ENCODE data around the gene LCE1B. TPM values are rescaled to one million over a fixed set of nuclear protein-coding genes. Genes with fewer than 3 reads are reported as not detected.

The LCE1B gene, protein sequence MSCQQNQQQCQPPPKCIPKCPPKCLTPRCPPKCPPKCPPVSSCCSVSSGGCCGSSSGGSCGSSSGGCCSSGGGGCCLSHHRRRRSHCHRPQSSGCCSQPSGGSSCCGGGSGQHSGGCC
- total RNA-seq = not detected in 2 replicates
- long read RNA-seq = 0 reads

DNA sequence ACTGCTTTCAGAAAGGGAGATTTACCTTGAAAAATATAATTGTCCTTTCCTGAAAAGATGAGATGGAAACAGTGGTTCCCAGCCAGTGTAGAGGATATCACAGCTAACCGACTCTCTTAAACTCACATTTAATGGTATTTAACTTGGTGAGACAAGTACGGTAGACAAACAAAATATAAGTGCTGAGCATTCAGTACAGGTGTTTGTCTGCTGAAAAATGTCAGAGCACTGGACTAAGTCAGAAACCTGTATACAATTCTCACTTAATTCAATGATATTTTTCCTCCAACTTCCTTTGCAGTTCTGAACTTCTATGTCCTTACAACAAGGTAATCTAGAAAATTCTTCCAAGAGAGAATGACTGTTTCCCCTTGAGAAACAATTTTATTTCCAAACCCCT lies at the start of gene LCE1B:
Gene LCE1B, plus strand, starts transcription at position 301 of the 400 bp plus-strand sequence. CDS start 476 bp downstream, outside the sequence.
- H3K27me3 Mint-ChIP-seq (ENCODE audit: unreplicated experiment) = no peaks in the 10 kb centered on the region

DNA sequence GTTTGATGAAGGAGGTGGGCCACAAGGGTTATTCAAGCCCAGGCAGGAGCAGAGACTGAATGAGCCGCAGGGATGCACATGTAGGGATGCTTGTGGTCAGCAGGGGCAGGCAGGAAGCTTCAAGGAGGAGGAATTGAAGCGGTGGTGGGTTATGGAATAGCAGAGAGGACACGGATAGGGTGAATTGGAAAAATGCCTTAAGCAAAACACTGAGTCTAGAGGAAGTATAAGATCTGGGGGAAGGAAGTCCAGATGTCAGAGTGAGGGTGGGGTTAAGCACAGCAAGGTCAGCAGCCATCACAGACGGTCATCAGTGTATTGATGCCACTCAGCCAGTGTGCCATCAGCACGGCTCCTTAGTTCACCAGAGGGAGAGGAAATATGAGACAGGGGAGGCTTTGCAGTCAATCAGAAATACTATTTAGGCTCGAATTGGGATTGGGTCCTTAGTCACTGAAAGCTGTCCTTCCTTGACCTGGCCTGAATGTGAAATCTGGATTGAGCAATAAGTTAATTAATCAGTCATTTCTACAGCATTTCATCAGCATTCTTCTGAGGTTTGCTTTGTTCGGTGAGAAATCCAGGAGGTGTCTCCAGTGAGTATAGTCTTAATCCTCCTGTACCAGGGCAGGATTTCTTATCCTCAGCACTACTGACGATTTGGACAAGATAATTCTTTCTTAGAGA lies 42.8 kb upstream of the LCE1B start:
- peaks cover 8% of the 10 kb centered on the region for H3K9me3 Mint-ChIP-seq (ENCODE audit: unreplicated experiment)
- no peaks in the 10 kb centered on the region for H3K4me1 Mint-ChIP-seq (ENCODE audit: unreplicated experiment)
- no peak for DNase-seq (ENCODE audit: extremely low spot score, unreplicated experiment)
- H3K36me3 Mint-ChIP-seq (ENCODE audit: unreplicated experiment) = no peaks in the 10 kb centered on the region
- no peak overlapping the region for H3K4me3 Mint-ChIP-seq (ENCODE audit: unreplicated experiment)
- no peaks in the 10 kb centered on the region for H3K27me3 Mint-ChIP-seq (ENCODE audit: unreplicated experiment)
- no peak overlapping the region for H3K27ac Mint-ChIP-seq (ENCODE audit: unreplicated experiment)
- TF ChIP-seq, protein P1, sequence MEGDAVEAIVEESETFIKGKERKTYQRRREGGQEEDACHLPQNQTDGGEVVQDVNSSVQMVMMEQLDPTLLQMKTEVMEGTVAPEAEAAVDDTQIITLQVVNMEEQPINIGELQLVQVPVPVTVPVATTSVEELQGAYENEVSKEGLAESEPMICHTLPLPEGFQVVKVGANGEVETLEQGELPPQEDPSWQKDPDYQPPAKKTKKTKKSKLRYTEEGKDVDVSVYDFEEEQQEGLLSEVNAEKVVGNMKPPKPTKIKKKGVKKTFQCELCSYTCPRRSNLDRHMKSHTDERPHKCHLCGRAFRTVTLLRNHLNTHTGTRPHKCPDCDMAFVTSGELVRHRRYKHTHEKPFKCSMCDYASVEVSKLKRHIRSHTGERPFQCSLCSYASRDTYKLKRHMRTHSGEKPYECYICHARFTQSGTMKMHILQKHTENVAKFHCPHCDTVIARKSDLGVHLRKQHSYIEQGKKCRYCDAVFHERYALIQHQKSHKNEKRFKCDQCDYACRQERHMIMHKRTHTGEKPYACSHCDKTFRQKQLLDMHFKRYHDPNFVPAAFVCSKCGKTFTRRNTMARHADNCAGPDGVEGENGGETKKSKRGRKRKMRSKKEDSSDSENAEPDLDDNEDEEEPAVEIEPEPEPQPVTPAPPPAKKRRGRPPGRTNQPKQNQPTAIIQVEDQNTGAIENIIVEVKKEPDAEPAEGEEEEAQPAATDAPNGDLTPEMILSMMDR (IDR thresholded peaks at IDR 0.05) = no peak

More for the DNA sequence above, at the start of gene LCE1B:
- Mint-ChIP-seq H3K36me3 (ENCODE audit: unreplicated experiment) (no peaks in the 10 kb centered on the region), H3K4me3 (ENCODE audit: unreplicated experiment) (no peak within 1 kb of the TSS), H3K4me1 (ENCODE audit: unreplicated experiment) (no peaks in the 10 kb centered on the region), H3K9me3 (ENCODE audit: unreplicated experiment) (peaks cover 4% of the 10 kb centered on the region), H3K27ac (ENCODE audit: unreplicated experiment) (no peak within 1 kb of the TSS)
- DNase-seq (ENCODE audit: extremely low spot score, unreplicated experiment) = no peak
- TF ChIP-seq, protein P1 (IDR thresholded peaks at IDR 0.05) = no peak

DNA sequence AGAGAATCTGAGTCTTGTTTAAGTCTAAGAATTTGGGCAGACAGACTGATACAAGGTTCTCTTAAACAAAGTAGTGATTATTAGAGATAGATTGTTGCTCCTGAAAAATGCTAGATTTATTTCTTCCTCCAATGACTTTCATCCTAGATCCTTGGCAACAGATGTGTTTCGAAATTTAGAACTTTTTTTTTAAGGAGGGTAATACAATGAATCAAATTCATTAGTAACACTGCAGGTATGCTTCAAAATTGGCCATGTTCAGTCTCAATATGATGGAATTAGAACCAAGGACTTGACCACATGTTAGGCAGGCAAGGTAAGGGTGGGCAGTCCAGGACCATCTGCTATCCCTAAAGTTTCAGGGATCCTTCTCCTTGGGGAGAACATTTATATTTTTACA lies 41.4 kb upstream of the LCE1B start:
- Mint-ChIP-seq H3K4me1 (ENCODE audit: unreplicated experiment) (no peaks in the 10 kb centered on the region), H3K36me3 (ENCODE audit: unreplicated experiment) (no peaks in the 10 kb centered on the region), H3K4me3 (ENCODE audit: unreplicated experiment) (no peak overlapping the region), H3K27ac (ENCODE audit: unreplicated experiment) (no peak overlapping the region), H3K27me3 (ENCODE audit: unreplicated experiment) (no peaks in the 10 kb centered on the region), H3K9me3 (ENCODE audit: unreplicated experiment) (peaks cover 15% of the 10 kb centered on the region)
- TF ChIP-seq, protein P1 (IDR thresholded peaks at IDR 0.05) = no peak
- DNase-seq (ENCODE audit: extremely low spot score, unreplicated experiment) = no peak

DNA sequence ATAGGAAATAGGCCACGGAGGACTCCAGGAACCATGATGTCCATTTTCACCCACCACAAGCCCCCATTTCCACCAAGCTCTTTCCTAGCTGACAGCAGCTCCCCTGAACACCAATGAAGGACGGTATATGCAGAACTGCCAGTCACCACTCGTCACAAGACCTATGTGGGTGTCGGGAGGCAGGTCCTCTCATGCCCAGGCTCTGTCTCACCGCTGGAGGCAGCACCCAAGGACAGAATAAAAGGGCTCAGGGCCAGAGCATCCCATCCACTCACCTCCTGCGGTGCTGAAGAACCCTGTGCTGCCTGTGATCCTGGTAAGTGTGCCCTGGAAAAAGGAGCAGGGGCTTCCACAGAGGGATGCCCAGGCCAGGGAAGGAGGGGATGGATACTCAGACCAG lies 36.9 kb upstream of the LCE1B start, which contains the start of gene LCE1F:
Gene LCE1F, plus strand, starts transcription at position 266 of the 400 bp plus-strand sequence. CDS start 1,232 bp downstream, outside the sequence.
- no peak for DNase-seq (ENCODE audit: extremely low spot score, unreplicated experiment)
- Mint-ChIP-seq H3K27ac (ENCODE audit: unreplicated experiment) (no peak within 1 kb of the TSS), H3K9me3 (ENCODE audit: unreplicated experiment) (peaks cover 15% of the 10 kb centered on the region), H3K4me1 (ENCODE audit: unreplicated experiment) (no peaks in the 10 kb centered on the region), H3K27me3 (ENCODE audit: unreplicated experiment) (no peaks in the 10 kb centered on the region), H3K4me3 (ENCODE audit: unreplicated experiment) (no peak within 1 kb of the TSS), H3K36me3 (ENCODE audit: unreplicated experiment) (no peaks in the 10 kb centered on the region)
- TF ChIP-seq, protein P1 (IDR thresholded peaks at IDR 0.05) = no peak

DNA sequence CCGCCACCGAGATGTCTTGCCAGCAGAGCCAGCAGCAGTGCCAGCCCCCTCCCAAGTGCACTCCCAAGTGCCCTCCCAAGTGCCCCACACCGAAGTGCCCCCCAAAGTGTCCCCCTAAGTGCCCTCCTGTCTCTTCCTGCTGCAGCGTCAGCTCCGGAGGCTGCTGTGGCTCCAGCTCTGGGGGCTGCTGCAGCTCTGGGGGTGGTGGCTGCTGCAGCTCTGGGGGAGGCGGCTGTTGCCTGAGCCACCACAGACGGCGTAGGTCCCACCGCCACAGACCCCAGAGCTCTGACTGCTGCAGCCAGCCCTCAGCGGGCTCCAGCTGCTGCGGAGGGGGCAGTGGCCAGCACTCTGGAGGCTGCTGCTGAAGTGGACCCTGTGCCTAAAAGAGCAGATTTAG lies 35.4 kb upstream of the LCE1B start:
- Mint-ChIP-seq H3K27me3 (ENCODE audit: unreplicated experiment) (no peaks in the 10 kb centered on the region), H3K36me3 (ENCODE audit: unreplicated experiment) (no peaks in the 10 kb centered on the region), H3K9me3 (ENCODE audit: unreplicated experiment) (peaks cover 11% of the 10 kb centered on the region), H3K27ac (ENCODE audit: unreplicated experiment) (no peak overlapping the region), H3K4me1 (ENCODE audit: unreplicated experiment) (no peaks in the 10 kb centered on the region), H3K4me3 (ENCODE audit: unreplicated experiment) (no peak overlapping the region)
- TF ChIP-seq, protein P1 (IDR thresholded peaks at IDR 0.05) = no peak
- no peak for DNase-seq (ENCODE audit: extremely low spot score, unreplicated experiment)
